GM18519 (cell line): ENCODE results near the gene DCTN1.

Source experiments
- ATAC-seq: cut with Tn5 transposase; IDR thresholded peaks from one replicate; pipeline ENCODE4 v1.9.1; 2021; ENCODE audit warnings: mild to moderate bottlenecking, moderate library complexity; ENCODE audit not compliant: unreplicated experiment, low FRiP score

The DCTN1 gene

GRCh38 chr2:74332550-74333174 is 47.4 kb downstream of the DCTN1 start:
- ATAC-seq: no peak

- ATAC-seq: no peak
Observed at GRCh38 chr2:74328573-74328972, 51.5 kb downstream of the DCTN1 start.

- no peak for ATAC-seq
Observed at GRCh38 chr2:74328074-74328473, 52.0 kb downstream of the DCTN1 start.

GRCh38 chr2:74327627-74328026 is 52.5 kb downstream of the DCTN1 start:
- ATAC-seq: no peak

- ATAC-seq: no peak
Observed at GRCh38 chr2:74327199-74327598, 52.9 kb downstream of the DCTN1 start.

- no peak for ATAC-seq
Observed at GRCh38 chr2:74325815-74326214, 54.3 kb downstream of the DCTN1 start.

- no peak for ATAC-seq
Observed at GRCh38 chr2:74321737-74322136, 58.4 kb downstream of the DCTN1 start.

GRCh38 chr2:74317701-74318100 is 62.4 kb downstream of the DCTN1 start:
- ATAC-seq: no peak

- no peak for ATAC-seq
Observed at GRCh38 chr2:74316627-74317295, 63.4 kb downstream of the DCTN1 start.

GRCh38 chr2:74314107-74314506 is 66.0 kb downstream of the DCTN1 start:
- ATAC-seq: no peak

GRCh38 chr2:74313497-74313896 is 66.6 kb downstream of the DCTN1 start:
- ATAC-seq: no peak

- no peak for ATAC-seq
Observed at GRCh38 chr2:74312913-74313312, 67.2 kb downstream of the DCTN1 start.
